HT-29 (cell line): ENCODE data around the gene ORAI2. TPM values are rescaled to one million over a fixed set of nuclear protein-coding genes. Genes with fewer than 3 reads are reported as not detected.
A peak's percentile ranks its signal among the peaks of the same experiment; 100 is the strongest.
"Not testable (repeated sequence)": the region's sequence is repeated elsewhere in the genome, so short reads cannot be mapped to it uniquely, and the experiment has no call there.

ENCODE experiments used
- DNase-seq: peaks from one replicate; pipeline ENCODE4 v3.0.0-alpha.2; 2015; ENCODE audit warnings: low spot score
- total RNA-seq: library from RNA; depleted of rRNA; stranded (reverse); fragments of >200 nt; shearing (Covaris generic); gene quantifications from 2 replicates; pipeline ENCODE4 v1.2.3, GENCODE V29; 2014; rRNA removed

The ORAI2 gene
- total RNA-seq, result 37.4 and 39.8 TPM in 2 replicates

DNA sequence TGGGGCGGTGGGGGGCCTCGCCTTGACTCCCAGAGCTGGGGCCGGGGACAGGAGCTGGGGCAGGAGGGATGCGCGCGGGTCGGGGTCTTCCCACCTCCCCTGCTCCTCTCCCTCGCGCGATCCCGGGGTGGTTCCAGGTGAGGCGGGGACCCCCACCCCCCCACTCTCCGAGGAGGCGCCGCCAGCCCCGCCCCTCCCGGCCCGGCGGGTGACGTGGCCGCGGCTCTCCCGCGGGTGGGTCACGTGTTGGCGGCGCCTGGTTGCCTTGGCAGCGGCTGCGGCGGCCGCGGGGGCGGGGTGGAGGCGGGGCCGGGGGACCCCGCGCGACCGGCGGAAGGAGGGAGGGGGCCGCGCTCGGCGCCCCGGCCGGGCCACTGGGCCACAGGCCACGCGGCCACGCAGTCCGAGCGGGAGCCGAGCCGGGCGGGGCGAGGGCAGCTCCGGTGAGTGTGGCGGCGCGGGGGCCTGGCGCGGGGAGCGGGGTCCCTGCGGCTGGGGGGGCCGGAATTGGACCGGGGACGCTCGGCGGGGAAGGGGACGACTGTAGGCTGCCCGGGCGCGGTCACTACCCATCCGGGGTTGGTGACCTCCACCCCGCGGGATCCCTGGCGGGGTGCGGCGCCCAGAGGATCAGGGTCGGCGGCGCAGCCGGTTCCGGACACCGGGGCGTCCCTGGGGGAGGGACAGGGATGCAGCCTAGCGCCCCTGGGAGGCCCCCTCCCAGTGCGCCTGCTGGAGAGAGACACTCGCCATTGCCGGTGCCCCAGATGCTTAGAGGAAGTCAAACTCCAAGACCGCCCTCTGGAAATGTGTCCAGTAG is at the start of gene ORAI2:
Gene ORAI2 (plus strand): TSS at position 357 of the 820 bp plus-strand sequence. CDS start 5,382 bp downstream, outside the sequence.
- DNase-seq, result peak; percentile 54

DNA sequence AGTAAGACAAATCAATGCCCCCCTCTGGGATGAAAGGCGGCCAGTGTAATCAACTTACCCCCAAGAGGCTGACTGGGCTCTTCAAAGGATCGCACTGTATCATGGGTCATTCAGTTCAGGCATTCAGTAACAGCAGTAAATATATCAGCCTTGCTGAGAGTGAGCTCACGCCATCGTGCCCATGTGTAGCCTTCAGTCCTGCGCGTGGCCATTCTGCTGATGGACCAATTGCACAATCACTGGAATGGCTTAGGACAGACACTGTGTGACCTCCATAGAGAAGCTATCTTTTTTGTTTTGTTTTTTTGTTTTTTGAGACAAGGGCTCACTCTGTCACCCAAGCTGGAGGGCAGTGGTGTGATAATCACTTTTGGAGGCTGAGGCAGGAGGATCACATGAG is 46.3 kb upstream of the ORAI2 start:
- DNase-seq, result no peak

DNA sequence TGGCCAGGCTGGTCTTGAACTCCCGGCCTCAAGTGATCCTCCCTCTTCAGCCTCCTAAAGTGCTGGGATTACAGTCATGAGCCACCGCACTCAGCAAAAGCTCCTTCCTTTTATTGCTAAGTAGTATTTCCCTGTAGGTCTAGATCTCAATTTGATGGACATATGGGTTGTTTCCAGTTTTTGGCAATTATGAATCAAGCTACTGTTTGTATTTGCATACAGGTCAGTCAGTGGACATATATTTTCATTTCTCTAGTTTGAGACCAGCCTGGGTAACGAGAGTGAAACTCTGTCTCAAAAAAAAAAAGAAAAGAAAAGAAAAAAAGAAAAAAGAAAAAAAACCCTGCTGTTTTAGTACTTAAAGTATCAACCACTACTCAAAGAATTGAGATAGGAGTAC is 43.6 kb upstream of the ORAI2 start:
- DNase-seq, result no peak

GRCh38 chr7:102390697-102391484 is 42.5 kb upstream of the ORAI2 start:
- DNase-seq, result peak; percentile 95

- DNase-seq, result no peak
Measured at GRCh38 chr7:102392330-102392729, 41.0 kb upstream of the ORAI2 start.

- DNase-seq, result peak; percentile 80
Measured at GRCh38 chr7:102393467-102393866, 39.9 kb upstream of the ORAI2 start.

- DNase-seq, result no peak
Measured at GRCh38 chr7:102395592-102395872, 37.8 kb upstream of the ORAI2 start.

DNA sequence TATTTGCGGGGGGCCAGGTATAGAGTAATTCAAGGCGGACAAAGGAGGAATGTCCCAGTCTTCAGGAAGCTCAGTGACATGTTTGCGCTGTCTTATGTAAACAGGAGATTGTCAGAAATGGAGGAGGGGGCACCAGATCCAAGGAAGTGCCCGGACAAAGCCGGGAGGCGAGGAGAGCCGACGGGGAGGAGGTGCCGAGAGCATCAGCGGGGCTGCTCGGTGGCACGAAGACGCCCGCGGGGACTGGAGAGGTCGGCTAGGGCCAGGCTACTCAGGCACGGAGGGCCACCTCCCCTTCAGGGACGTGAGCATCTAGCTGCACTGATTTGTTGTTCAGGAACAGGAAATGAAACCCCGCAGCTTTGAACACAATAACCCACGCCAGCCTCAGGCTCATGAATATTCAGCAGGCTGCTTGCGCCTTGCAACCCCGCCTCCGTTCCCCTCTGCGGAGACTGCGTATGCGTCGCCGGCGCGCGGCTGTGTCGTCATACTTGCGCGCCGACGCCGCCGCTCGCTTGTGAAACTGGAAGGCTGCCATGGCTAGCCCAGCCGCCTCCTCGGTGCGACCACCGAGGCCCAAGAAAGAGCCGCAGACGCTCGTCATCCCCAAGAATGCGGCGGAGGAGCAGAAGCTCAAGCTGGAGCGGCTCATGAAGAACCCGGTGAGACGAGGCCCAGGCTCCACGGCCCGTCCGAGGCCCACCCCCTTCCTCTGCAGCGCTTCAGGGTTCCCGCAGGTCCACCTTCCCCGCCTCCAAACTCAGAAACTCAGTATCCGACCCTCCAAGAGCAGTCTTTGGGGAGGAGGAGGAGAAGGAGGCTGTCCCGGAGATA is 37.3 kb upstream of the ORAI2 start, which contains the start of gene PRKRIP1:
Gene PRKRIP1 (plus strand): TSS at position 491 of the 837 bp plus-strand sequence. CDS start 49 bp downstream, at position 540.
- DNase-seq, result peak; percentile 95

GRCh38 chr7:102396710-102397019 is 36.7 kb upstream of the ORAI2 start:
- DNase-seq, result no peak

DNA sequence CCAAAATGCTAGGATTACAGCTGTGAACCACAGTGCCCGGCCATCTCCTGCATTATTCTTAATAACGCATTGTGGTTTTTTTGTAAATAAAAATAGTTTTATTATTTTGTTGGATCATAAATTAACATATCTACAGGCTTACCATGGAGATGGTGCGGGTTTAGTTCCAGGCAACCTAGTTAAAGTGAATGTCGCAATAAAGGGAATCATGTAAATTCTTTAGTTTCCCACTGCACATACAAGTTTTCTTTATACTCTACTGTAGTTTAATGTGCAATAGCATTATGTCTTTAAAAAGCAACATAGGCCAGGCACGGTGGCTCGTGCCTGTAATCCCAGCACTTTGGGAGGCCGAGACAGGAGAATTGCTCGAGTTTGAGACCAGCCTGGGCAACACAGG is 34.8 kb upstream of the ORAI2 start:
- DNase-seq, result no peak

- DNase-seq, result no peak
Measured at GRCh38 chr7:102400360-102400759, 33.0 kb upstream of the ORAI2 start.

DNA sequence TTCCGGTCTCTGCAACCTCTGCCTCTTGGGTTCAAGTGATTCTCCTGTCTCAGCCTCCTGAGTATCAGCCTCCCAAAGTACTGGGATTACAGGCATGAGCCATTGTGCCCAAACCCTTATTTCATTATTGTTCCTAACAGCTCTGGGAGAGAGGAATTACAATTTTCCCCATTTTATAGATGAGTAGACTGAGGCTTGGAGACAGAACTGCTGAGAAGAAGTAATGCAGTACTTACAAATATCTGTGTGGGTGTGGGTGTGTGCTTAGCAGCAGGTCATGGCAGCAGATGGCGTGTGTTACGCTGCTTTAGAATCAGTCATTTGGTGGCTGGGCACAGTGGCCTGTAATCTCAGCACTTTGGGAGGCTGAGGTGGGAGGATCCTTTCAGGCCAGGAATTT is 29.8 kb upstream of the ORAI2 start:
- no peak for DNase-seq

- peak; percentile 82 for DNase-seq
Measured at GRCh38 chr7:102404005-102404861, 29.1 kb upstream of the ORAI2 start.

GRCh38 chr7:102404862-102405188 is 28.6 kb upstream of the ORAI2 start:
- DNase-seq, result not testable (repeated sequence)

GRCh38 chr7:102407910-102408309 is 25.5 kb upstream of the ORAI2 start:
- no peak for DNase-seq

- DNase-seq, result not testable (repeated sequence)
Measured at GRCh38 chr7:102408530-102408929, 24.8 kb upstream of the ORAI2 start.

- no peak for DNase-seq
Measured at GRCh38 chr7:102409340-102409739, 24.0 kb upstream of the ORAI2 start.

DNA sequence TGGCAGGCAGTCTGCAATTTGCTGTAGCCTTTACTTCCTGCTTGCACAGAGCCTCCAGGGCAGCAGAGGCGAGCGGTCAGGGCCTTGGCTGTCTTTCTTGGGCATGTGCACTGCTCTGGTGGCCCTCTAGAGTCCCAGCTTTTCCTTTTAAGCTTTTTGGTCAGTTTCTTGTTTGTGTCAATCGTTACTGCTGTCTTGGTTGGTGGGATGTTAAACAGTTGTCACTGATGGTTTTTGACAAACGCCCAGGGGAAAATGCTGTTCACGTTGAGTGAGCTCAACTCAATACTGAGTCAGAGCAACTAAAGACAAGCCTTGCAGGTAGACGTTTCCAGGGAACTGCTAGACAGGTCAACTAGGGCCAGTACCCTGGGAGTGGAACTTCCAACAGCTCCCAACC is 23.3 kb upstream of the ORAI2 start:
- no peak for DNase-seq

DNA sequence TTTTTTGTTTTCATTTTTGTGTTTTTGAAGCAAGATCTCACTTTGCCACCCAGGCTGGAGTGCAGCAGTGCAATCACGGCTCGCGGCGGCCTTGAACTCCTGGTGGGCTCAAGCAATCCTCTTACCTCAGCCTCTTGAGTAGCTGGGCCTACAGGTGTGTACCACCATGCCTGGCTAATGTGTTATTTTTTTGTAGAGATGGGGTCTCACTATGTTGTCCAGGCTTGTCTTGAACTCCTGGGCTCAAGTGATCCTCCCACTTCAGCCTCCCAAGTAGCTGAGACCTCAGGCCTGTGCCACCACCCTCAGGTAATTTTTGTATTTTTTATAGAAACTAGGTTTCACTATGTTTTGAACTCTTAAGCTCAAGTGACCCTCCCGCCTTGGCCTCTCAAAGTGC is 22.5 kb upstream of the ORAI2 start:
- no peak for DNase-seq

DNA sequence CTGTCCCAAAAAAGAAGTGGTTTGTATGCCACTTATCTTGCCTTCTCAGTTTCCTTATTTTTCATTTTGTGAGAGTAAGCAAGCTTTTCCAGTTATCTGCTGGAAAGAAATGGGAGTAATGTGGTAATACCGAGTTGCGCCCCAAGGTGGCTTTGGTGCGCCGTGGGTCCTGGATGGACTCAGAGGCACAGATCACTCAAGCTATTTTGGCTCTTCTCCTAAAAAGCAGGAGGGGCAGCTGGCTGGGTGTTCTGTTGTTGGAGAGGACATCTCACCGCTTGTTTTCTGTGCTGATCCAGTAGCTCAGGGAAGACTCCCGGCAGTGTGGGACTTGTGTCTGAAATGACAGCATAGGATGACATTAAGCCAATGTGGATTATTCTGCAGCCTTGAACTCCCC is 20.8 kb upstream of the ORAI2 start:
- DNase-seq, result peak; percentile 50

GRCh38 chr7:102413091-102413490 is 20.3 kb upstream of the ORAI2 start:
- DNase-seq, result no peak
